ENCODE data around the gene RPS6KA2.

DNA sequence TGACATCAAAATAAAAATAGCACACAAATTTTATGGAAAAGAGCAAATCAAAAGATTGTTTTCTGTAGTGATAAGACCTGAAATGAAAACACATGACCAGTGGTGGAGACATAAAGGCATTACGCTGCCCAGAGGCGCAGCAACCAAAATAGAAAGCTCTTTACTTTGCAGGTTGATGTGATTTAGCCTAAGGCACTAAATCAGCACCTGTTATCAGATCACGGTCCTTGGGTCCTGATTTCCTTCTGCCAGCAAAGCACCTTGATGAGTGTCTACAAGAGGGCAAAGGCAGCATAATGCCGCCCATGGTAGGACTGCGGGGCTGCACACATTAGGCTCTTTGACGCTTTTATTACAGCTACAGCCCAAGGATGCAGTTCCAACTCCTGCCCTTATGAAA is 21.3 kb downstream of the RPS6KA2 start:
- no peak for TF ChIP-seq POLR2A (IDR thresholded peaks at IDR 0.05)
- TF ChIP-seq, protein P1, sequence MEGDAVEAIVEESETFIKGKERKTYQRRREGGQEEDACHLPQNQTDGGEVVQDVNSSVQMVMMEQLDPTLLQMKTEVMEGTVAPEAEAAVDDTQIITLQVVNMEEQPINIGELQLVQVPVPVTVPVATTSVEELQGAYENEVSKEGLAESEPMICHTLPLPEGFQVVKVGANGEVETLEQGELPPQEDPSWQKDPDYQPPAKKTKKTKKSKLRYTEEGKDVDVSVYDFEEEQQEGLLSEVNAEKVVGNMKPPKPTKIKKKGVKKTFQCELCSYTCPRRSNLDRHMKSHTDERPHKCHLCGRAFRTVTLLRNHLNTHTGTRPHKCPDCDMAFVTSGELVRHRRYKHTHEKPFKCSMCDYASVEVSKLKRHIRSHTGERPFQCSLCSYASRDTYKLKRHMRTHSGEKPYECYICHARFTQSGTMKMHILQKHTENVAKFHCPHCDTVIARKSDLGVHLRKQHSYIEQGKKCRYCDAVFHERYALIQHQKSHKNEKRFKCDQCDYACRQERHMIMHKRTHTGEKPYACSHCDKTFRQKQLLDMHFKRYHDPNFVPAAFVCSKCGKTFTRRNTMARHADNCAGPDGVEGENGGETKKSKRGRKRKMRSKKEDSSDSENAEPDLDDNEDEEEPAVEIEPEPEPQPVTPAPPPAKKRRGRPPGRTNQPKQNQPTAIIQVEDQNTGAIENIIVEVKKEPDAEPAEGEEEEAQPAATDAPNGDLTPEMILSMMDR (IDR thresholded peaks at IDR 0.05), result no peak

Data from testis (tissue), 2 donors.